ENCODE data around the gene APPBP2. TPM values are rescaled to one million over a fixed set of nuclear protein-coding genes. Genes with fewer than 3 reads are reported as not detected.

Gene APPBP2
- polyA plus RNA-seq, 2 of the 4 experiments (the other 2 are of a cell fraction): 31.6 to 32.1 TPM

DNA sequence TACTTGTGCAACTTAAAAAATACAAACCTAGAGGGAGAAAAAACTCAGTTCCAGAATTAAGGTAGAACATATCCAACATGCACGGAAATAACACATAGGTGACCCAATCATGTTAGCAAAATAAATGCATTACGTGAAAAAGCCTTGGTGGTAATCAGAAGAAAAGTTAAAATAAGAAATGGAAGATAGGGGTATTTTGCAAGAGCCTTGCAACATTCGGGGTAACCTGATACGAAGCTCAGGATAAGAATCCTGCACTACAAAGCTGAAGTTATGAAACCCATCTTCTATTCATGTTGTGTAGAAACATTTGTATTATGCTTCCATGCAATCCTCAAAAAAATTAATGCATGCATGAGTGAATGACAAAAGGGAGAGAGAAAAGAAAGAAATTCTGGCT, 70.7 kb downstream of the APPBP2 start:
- Histone ChIP-seq H3K9me3 (peaks cover 9% of the 10 kb centered on the region; the same call in 2 of the 3 replicates), H3K4me2 (no peak overlapping the region), H3K4me1 (no peaks in the 10 kb centered on the region), H3K27ac (no peak overlapping the region), H3K4me3 (no peak overlapping the region)
- WGBS (ENCODE audit: missing lambda C conversion rate): 95% methylated on average over 4 of the region's 4 CpGs
- FAIRE-seq (no peak), DNase-seq (ENCODE audit: low read depth in 1 of 2, low spot score in 1 of 2) (no peak), ATAC-seq (no peak)
- TF ChIP-seq HEYL (CRISPR knock-in tag; IDR thresholded peaks at IDR 0.05): no peak
- TF ChIP-seq MYC (IDR thresholded peaks at IDR 0.05; ENCODE audit: borderline replicate concordance, low read length): no peak
- no peak for TF ChIP-seq BHLHE40 (IDR thresholded peaks at IDR 0.05; ENCODE audit: low read depth, low read length)
- TF ChIP-seq CHD2 (IDR thresholded peaks at IDR 0.05; ENCODE audit: low read length, partially characterized antibody): no peak
- TF ChIP-seq CEBPB (IDR thresholded peaks at IDR 0.05): no peak
- no peak for TF ChIP-seq ZFP36 (IDR thresholded peaks at IDR 0.05; ENCODE audit: borderline replicate concordance, partially characterized antibody)
- no peak for TF ChIP-seq RARB (CRISPR knock-in tag; IDR thresholded peaks at IDR 0.05)
- TF ChIP-seq, protein P1, sequence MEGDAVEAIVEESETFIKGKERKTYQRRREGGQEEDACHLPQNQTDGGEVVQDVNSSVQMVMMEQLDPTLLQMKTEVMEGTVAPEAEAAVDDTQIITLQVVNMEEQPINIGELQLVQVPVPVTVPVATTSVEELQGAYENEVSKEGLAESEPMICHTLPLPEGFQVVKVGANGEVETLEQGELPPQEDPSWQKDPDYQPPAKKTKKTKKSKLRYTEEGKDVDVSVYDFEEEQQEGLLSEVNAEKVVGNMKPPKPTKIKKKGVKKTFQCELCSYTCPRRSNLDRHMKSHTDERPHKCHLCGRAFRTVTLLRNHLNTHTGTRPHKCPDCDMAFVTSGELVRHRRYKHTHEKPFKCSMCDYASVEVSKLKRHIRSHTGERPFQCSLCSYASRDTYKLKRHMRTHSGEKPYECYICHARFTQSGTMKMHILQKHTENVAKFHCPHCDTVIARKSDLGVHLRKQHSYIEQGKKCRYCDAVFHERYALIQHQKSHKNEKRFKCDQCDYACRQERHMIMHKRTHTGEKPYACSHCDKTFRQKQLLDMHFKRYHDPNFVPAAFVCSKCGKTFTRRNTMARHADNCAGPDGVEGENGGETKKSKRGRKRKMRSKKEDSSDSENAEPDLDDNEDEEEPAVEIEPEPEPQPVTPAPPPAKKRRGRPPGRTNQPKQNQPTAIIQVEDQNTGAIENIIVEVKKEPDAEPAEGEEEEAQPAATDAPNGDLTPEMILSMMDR (IDR thresholded peaks at IDR 0.05): no peak
- TF ChIP-seq HDAC2 (IDR thresholded peaks at IDR 0.05): no peak
- TF ChIP-seq POLR2AphosphoS2 (conservative IDR thresholded peaks at IDR 0.05; ENCODE audit: low read length): no peak
- no peak for TF ChIP-seq FOXS1 (CRISPR knock-in tag; IDR thresholded peaks at IDR 0.05)
- no peak for TF ChIP-seq PHF8 (IDR thresholded peaks at IDR 0.05; ENCODE audit: borderline replicate concordance, low read depth)
- TF ChIP-seq CBX8 (IDR thresholded peaks at IDR 0.05): no peak
- TF ChIP-seq, protein P2, sequence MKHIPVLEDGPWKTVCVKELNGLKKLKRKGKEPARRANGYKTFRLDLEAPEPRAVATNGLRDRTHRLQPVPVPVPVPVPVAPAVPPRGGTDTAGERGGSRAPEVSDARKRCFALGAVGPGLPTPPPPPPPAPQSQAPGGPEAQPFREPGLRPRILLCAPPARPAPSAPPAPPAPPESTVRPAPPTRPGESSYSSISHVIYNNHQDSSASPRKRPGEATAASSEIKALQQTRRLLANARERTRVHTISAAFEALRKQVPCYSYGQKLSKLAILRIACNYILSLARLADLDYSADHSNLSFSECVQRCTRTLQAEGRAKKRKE (CRISPR knock-in tag; IDR thresholded peaks at IDR 0.05; ENCODE audit: low read depth): no peak
- TF ChIP-seq POLR2A (IDR thresholded peaks at IDR 0.05; ENCODE audit: low read length): no peak
- no peak for TF ChIP-seq NR3C1 (IDR thresholded peaks at IDR 0.05)
- TF ChIP-seq, protein P3, sequence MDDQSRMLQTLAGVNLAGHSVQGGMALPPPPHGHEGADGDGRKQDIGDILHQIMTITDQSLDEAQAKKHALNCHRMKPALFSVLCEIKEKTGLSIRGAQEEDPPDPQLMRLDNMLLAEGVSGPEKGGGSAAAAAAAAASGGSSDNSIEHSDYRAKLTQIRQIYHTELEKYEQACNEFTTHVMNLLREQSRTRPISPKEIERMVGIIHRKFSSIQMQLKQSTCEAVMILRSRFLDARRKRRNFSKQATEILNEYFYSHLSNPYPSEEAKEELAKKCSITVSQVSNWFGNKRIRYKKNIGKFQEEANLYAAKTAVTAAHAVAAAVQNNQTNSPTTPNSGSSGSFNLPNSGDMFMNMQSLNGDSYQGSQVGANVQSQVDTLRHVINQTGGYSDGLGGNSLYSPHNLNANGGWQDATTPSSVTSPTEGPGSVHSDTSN (IDR thresholded peaks at IDR 0.05): no peak
- TF ChIP-seq MAFK (IDR thresholded peaks at IDR 0.05; ENCODE audit: partially characterized antibody): no peak
- ChIA-PET POLR2A (no interaction called here), CTCF (interaction anchor here (0.8 to 1.4 kb wide), 3 partner anchors 19 to 39 kb away, joined by 3 to 4 read pairs (median 3); no protein-coding TSS in a partner anchor)

DNA sequence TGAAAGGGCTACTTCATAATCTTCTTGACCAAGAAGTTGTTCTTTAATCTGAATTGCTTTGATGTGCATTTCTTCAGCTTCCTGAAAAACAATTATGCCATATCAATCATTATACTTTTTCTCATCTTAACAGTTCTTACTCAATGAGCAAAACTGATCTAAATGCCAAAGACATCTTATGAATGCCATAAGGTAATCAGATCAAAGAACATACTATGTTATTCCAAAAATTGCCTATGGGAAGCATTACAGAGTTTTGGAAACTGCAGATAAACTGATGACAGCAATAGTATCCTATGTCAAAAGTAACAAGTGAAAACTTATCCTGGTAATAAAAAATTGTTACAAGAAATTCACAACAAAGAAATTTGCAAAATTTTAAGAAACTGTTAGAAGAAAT, 74.1 kb downstream of the APPBP2 start:
- Histone ChIP-seq H3K4me1 (no peaks in the 10 kb centered on the region), H3K4me2 (no peak overlapping the region), H3K27ac (no peak overlapping the region), H3K9me3 (peaks cover under 1% of the 10 kb centered on the region; the same call in 1 of the 3 replicates), H3K4me3 (no peak overlapping the region)
- DNase-seq (ENCODE audit: low read depth in 1 of 2, low spot score in 1 of 2) (no peak), ATAC-seq (no peak), FAIRE-seq (no peak)
- TF ChIP-seq JUNB (IDR thresholded peaks at IDR 0.05) (no peak), CBX2 (IDR thresholded peaks at IDR 0.05; ENCODE audit: borderline replicate concordance, low read depth) (no peak), ZNF302 (CRISPR knock-in tag; IDR thresholded peaks at IDR 0.05) (no peak), PHF8 (IDR thresholded peaks at IDR 0.05; ENCODE audit: borderline replicate concordance, low read depth) (no peak), ZC3H11A (IDR thresholded peaks at IDR 0.05) (no peak), EHF (CRISPR knock-in tag; IDR thresholded peaks at IDR 0.05) (no peak), HOXB5 (CRISPR knock-in tag; IDR thresholded peaks at IDR 0.05) (no peak), RFX5 (IDR thresholded peaks at IDR 0.05) (no peak), EP300 (IDR thresholded peaks at IDR 0.05) (no peak), CBX8 (IDR thresholded peaks at IDR 0.05) (no peak), EHMT2 (IDR thresholded peaks at IDR 0.05; ENCODE audit: low read depth) (no peak), RAD21 (conservative IDR thresholded peaks at IDR 0.05 in 1 of 2, IDR thresholded peaks at IDR 0.05 in 1 of 2) (no peak), NR3C1 (IDR thresholded peaks at IDR 0.05) (no peak), BHLHE40 (IDR thresholded peaks at IDR 0.05; ENCODE audit: low read depth, low read length) (no peak), MYC (IDR thresholded peaks at IDR 0.05; ENCODE audit: borderline replicate concordance, low read length) (no peak)
- TF ChIP-seq, protein P4, sequence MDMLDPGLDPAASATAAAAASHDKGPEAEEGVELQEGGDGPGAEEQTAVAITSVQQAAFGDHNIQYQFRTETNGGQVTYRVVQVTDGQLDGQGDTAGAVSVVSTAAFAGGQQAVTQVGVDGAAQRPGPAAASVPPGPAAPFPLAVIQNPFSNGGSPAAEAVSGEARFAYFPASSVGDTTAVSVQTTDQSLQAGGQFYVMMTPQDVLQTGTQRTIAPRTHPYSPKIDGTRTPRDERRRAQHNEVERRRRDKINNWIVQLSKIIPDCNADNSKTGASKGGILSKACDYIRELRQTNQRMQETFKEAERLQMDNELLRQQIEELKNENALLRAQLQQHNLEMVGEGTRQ (IDR thresholded peaks at IDR 0.05): no peak
- TF ChIP-seq, protein P3 (IDR thresholded peaks at IDR 0.05): no peak
- TF ChIP-seq, protein P5, sequence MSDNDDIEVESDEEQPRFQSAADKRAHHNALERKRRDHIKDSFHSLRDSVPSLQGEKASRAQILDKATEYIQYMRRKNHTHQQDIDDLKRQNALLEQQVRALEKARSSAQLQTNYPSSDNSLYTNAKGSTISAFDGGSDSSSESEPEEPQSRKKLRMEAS (IDR thresholded peaks at IDR 0.05): no peak
- TF ChIP-seq, protein P6, sequence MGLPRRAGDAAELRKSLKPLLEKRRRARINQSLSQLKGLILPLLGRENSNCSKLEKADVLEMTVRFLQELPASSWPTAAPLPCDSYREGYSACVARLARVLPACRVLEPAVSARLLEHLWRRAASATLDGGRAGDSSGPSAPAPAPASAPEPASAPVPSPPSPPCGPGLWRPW (IDR thresholded peaks at IDR 0.05): no peak
- CTCF ChIA-PET: no interaction called here
- POLR2A ChIA-PET: interaction anchor here (0.5 kb wide), 1 partner anchor 13 kb away, joined by 3 read pairs; no protein-coding TSS in a partner anchor

All from A549 (cell line).